Esophagus squamous epithelium (tissue), 4 donors: ENCODE data around the gene MRC2.

Experiments
- POLR2A ChIP-seq, 4 donors: fragments of 450-650 bp; IDR thresholded peaks; one replicate each; pipeline ENCODE4 v1.6.1; 2017; ENCODE audit warnings: antibody characterized with exemption in 4 of 4, mild to moderate bottlenecking in 4 of 4, moderate library complexity in 3 of 4
- TF ChIP-seq, protein P1 (sequence below), 6 experiments: fragments of 450-650 bp in 4 of 6; fragments of 200-600 bp in 2 of 6; sonication (generic) in 2 of 6; IDR thresholded peaks; one replicate each; pipeline ENCODE4 v1.5.1; 2016 to 2019; ENCODE audit warnings: antibody characterized with exemption in 6 of 6, mild to moderate bottlenecking in 4 of 6, moderate library complexity in 4 of 6

DNA sequence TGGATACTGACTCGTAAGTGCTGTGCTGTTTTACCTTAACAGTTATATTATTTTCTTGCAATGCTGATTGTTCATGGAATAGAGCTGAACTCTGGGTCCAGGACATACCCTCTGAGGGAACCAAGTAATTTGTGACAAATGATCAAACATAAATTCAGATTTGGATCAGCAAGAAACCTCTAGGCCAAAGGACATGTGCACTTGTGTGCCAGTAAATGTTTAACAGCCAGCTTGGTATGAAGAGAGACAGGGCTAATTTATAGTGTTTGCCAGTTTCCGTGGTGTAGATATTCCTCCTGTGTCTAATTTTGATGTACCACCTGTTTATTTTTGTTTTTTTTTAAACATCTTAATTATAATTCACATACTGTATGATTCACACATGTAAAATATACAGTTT is 30.8 kb upstream of the MRC2 start:
- TF ChIP-seq, protein P1, sequence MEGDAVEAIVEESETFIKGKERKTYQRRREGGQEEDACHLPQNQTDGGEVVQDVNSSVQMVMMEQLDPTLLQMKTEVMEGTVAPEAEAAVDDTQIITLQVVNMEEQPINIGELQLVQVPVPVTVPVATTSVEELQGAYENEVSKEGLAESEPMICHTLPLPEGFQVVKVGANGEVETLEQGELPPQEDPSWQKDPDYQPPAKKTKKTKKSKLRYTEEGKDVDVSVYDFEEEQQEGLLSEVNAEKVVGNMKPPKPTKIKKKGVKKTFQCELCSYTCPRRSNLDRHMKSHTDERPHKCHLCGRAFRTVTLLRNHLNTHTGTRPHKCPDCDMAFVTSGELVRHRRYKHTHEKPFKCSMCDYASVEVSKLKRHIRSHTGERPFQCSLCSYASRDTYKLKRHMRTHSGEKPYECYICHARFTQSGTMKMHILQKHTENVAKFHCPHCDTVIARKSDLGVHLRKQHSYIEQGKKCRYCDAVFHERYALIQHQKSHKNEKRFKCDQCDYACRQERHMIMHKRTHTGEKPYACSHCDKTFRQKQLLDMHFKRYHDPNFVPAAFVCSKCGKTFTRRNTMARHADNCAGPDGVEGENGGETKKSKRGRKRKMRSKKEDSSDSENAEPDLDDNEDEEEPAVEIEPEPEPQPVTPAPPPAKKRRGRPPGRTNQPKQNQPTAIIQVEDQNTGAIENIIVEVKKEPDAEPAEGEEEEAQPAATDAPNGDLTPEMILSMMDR (IDR thresholded peaks at IDR 0.05): no peak
- no peak for TF ChIP-seq POLR2A (IDR thresholded peaks at IDR 0.05)
